Activated CD4-positive, alpha-beta T cell treated with anti-CD3 and anti-CD28 coated beads for 1 hour (primary cell): ENCODE data around the gene IGF2R.

Experiments used
- DNase-seq: peaks from one replicate; pipeline ENCODE4 v3.0.0-alpha.2; 2020

Gene IGF2R

GRCh38 chr6:160050022-160050421 is 81.1 kb downstream of the IGF2R start:
- DNase-seq, result no peak

GRCh38 chr6:160051390-160051789 is 82.5 kb downstream of the IGF2R start:
- DNase-seq, result no peak

- no peak for DNase-seq
Observed at GRCh38 chr6:160054271-160054670, 85.4 kb downstream of the IGF2R start.

GRCh38 chr6:160054913-160055312 is 86.0 kb downstream of the IGF2R start:
- no peak for DNase-seq

- no peak for DNase-seq
Observed at GRCh38 chr6:160055378-160055777, 86.5 kb downstream of the IGF2R start.

- no peak for DNase-seq
Observed at GRCh38 chr6:160055813-160056212, 86.9 kb downstream of the IGF2R start.

- no peak for DNase-seq
Observed at GRCh38 chr6:160057080-160057479, 88.2 kb downstream of the IGF2R start.

GRCh38 chr6:160058603-160059215 is 89.8 kb downstream of the IGF2R start:
- DNase-seq, result no peak

- no peak for DNase-seq
Observed at GRCh38 chr6:160060221-160060620, 91.3 kb downstream of the IGF2R start.

- no peak for DNase-seq
Observed at GRCh38 chr6:160060920-160061447, 92.1 kb downstream of the IGF2R start.

- no peak for DNase-seq
Observed at GRCh38 chr6:160063771-160064413, 95.0 kb downstream of the IGF2R start.

GRCh38 chr6:160065200-160065599 is 96.3 kb downstream of the IGF2R start:
- no peak for DNase-seq

- no peak for DNase-seq
Observed at GRCh38 chr6:160067564-160067963, 98.7 kb downstream of the IGF2R start.

- DNase-seq, result no peak
Observed at GRCh38 chr6:160068346-160068745, 99.5 kb downstream of the IGF2R start.

GRCh38 chr6:160069050-160069454 is 100.2 kb downstream of the IGF2R start:
- no peak for DNase-seq

GRCh38 chr6:160069459-160069858 is 100.6 kb downstream of the IGF2R start:
- no peak for DNase-seq

GRCh38 chr6:160070427-160070826 is 101.5 kb downstream of the IGF2R start:
- DNase-seq, result no peak

GRCh38 chr6:160070831-160071230 is 101.9 kb downstream of the IGF2R start:
- DNase-seq, result no peak

GRCh38 chr6:160071805-160072690 is 103.2 kb downstream of the IGF2R start:
- DNase-seq, result no peak

- no peak for DNase-seq
Observed at GRCh38 chr6:160073272-160073671, 104.4 kb downstream of the IGF2R start.

- DNase-seq, result no peak
Observed at GRCh38 chr6:160076009-160076408, 107.1 kb downstream of the IGF2R start.

GRCh38 chr6:160077024-160077423 is 108.1 kb downstream of the IGF2R start:
- DNase-seq, result no peak

GRCh38 chr6:160077526-160077925 is 108.6 kb downstream of the IGF2R start:
- DNase-seq, result no peak
